IMR-90 (cell line): ENCODE results near the gene NAV1. TPM values are rescaled to one million over a fixed set of nuclear protein-coding genes. Genes with fewer than 3 reads are reported as not detected.

Source experiments
- ATAC-seq: fragments of 200-7000 bp; cut with Tn5 transposase; 2 replicates; pipeline ENCODE4 v1.9.1; 2020; ENCODE audit warnings: low read depth, mild to moderate bottlenecking, moderate library complexity
- BruUV-seq: library from RNA; stranded (reverse); fragments of 400-500 nt; replicated peaks from 2 replicates; lab custom pipeline; 2021; lab: Mats Ljungman, UMichigan
- CTCF ChIA-PET: fragments of 300-600 bp; formaldehyde crosslinking; extraction: SDS; loops from one replicate; lab custom pipeline; 2021; ENCODE audit warnings: antibody characterized with exemption; lab: Yijun Ruan, JAX
- POLR2A ChIA-PET: fragments of 300-600 bp; sonication (Branson Sonifier 250); formaldehyde crosslinking; loops from one replicate; lab custom pipeline; 2022; ENCODE audit warnings: antibody characterized with exemption; ENCODE audit not compliant: unreplicated experiment; lab: Charles Lee
- DNase-seq: peaks from one replicate; pipeline ENCODE4 v3.0.0; 2013
- H2AFZ ChIP-seq: replicated peaks from 2 replicates; pipeline ENCODE3; 2013; ENCODE audit warnings: low read length, mild to moderate bottlenecking; ENCODE audit not compliant: poor library complexity
- H2AK5ac ChIP-seq: 2 replicates; pipeline ENCODE4 v1.6.1; 2013; ENCODE audit warnings: low read depth, low read length, inconsistent platforms
- H2AK9ac ChIP-seq: replicated peaks from 2 replicates; pipeline ENCODE3; 2013; ENCODE audit warnings: mild to moderate bottlenecking, low read depth, low read length, moderate library complexity; ENCODE audit not compliant: poor library complexity
- H2BK120ac ChIP-seq: 2 replicates; pipeline ENCODE4 v1.6.1; 2013; ENCODE audit warnings: low read depth, low read length, inconsistent platforms
- H2BK15ac ChIP-seq: 3 replicates; pipeline ENCODE4 v1.6.1; 2013; ENCODE audit warnings: low read depth, low read length, inconsistent platforms
- H2BK20ac ChIP-seq: 2 replicates; pipeline ENCODE4 v1.6.1; 2013; ENCODE audit warnings: low read depth, mild to moderate bottlenecking, inconsistent platforms, low read length, moderate library complexity
- H2BK5ac ChIP-seq: 2 replicates; pipeline ENCODE4 v1.6.1; 2013; ENCODE audit warnings: mild to moderate bottlenecking, low read depth, low read length, inconsistent platforms; ENCODE audit not compliant: poor library complexity, severe bottlenecking
- H3K14ac ChIP-seq: replicated peaks from 2 replicates; pipeline ENCODE4 v1.6.1; 2013; ENCODE audit warnings: low read depth, low read length, inconsistent platforms
- H3K18ac ChIP-seq: 2 replicates; pipeline ENCODE4 v1.6.1; 2013; ENCODE audit warnings: low read depth, low read length, control low read depth
- H3K23ac ChIP-seq: 2 replicates; pipeline ENCODE4 v1.6.1; 2013; ENCODE audit warnings: low read depth, low read length, inconsistent platforms
- H3K27ac ChIP-seq: 2 replicates; pipeline ENCODE4 v1.5.1; 2013; ENCODE audit warnings: mild to moderate bottlenecking, control low read depth, low read length; ENCODE audit not compliant: insufficient read depth
- H3K27me3 ChIP-seq: 2 replicates; pipeline ENCODE4 v1.6.1; 2013; ENCODE audit warnings: low read length; ENCODE audit not compliant: control insufficient read depth, insufficient read depth
- H3K36me3 ChIP-seq: 2 replicates; pipeline ENCODE4 v1.6.1; 2013; ENCODE audit warnings: low read length, mixed read lengths; ENCODE audit not compliant: control insufficient read depth, insufficient read depth
- H3K4ac ChIP-seq: 2 replicates; pipeline ENCODE4 v1.6.1; 2013; ENCODE audit warnings: low read depth, low read length, inconsistent platforms
- H3K4me1 ChIP-seq: 2 replicates; pipeline ENCODE4 v1.6.1; 2013; ENCODE audit warnings: low read length, mixed read lengths; ENCODE audit not compliant: control insufficient read depth, insufficient read depth
- H3K4me2 ChIP-seq: 2 replicates; pipeline ENCODE4 v1.6.1; 2013; ENCODE audit warnings: low read depth, mild to moderate bottlenecking, control low read depth, low read length, moderate library complexity
- H3K4me3 ChIP-seq: 2 replicates; pipeline ENCODE4 v1.5.1; 2013; ENCODE audit warnings: low read depth, mild to moderate bottlenecking, control low read depth, low read length, moderate library complexity; ENCODE audit not compliant: insufficient read depth
- H3K56ac ChIP-seq: 2 replicates; pipeline ENCODE4 v1.6.1; 2013; ENCODE audit warnings: low read length, inconsistent platforms; ENCODE audit not compliant: insufficient read depth; ENCODE audit errors: extremely low read depth
- H3K79me1 ChIP-seq, 2 experiments: 2 replicates each; pipeline ENCODE4 v1.6.1; 2013; ENCODE audit warnings: low read length in 2 of 2, inconsistent platforms in 1 of 2, low read depth in 1 of 2
- H3K9ac ChIP-seq: 2 replicates; pipeline ENCODE4 v1.6.1; 2013; ENCODE audit warnings: low read depth, low read length, control low read depth
- H3K9me1 ChIP-seq: 2 replicates; pipeline ENCODE4 v1.6.1; 2013; ENCODE audit warnings: low read length, inconsistent platforms; ENCODE audit not compliant: insufficient read depth
- H3K9me3 ChIP-seq: 2 replicates; pipeline ENCODE4 v1.6.1; 2013; ENCODE audit warnings: low read length; ENCODE audit not compliant: control insufficient read depth, insufficient read depth
- H4K20me1 ChIP-seq: 2 replicates; pipeline ENCODE4 v1.6.1; 2013; ENCODE audit warnings: low read length, inconsistent platforms; ENCODE audit not compliant: insufficient read depth
- H4K5ac ChIP-seq: 2 replicates; pipeline ENCODE4 v1.6.1; 2013; ENCODE audit warnings: mild to moderate bottlenecking, low read depth, low read length, control low read depth
- H4K8ac ChIP-seq, 2 experiments: 2 replicates each; pipeline ENCODE4 v1.6.1; 2013; ENCODE audit warnings: low read depth in 2 of 2, low read length in 2 of 2, control low read depth in 1 of 2, inconsistent platforms in 1 of 2
- H4K91ac ChIP-seq: 2 replicates; pipeline ENCODE4 v1.6.1; 2013; ENCODE audit warnings: low read depth, low read length, inconsistent platforms; ENCODE audit not compliant: insufficient read depth
- FOS ChIP-seq: fragments of 150-350 bp; IDR thresholded peaks from 2 replicates; pipeline ENCODE4 v1.6.1; 2016; ENCODE audit warnings: low read depth, low read length
- RCOR1 ChIP-seq: IDR thresholded peaks from 2 replicates; pipeline ENCODE4 v1.6.1; 2012; ENCODE audit warnings: mild to moderate bottlenecking, low read length, improper control_type of control experiment; ENCODE audit not compliant: insufficient replicate concordance
- WGBS, 2 experiments: methylation state at CpG; one replicate each; pipeline versions ENCODE4 v1.1.5 to v1.1.7; 2013; ENCODE audit warnings: missing lambda C conversion rate in 2 of 2; ENCODE audit not compliant: insufficient read length in 1 of 2; ENCODE audit errors: extremely low coverage in 2 of 2; 5-methylcytosine and 5-hydroxymethylcytosine counted together
- dilution Hi-C: fragments of 300-500 bp; cut with HindIII; formaldehyde crosslinking; loops from one replicate; pipeline ENCODE4 v1.14.3; 2018; ENCODE audit warnings: low sequenced_read_pairs; ENCODE audit not compliant: unreplicated experiment
- in situ Hi-C: fragments of 300-500 bp; cut with MboI; formaldehyde crosslinking; loops from 3 replicates; pipeline ENCODE4 v1.14.3; 2019; ENCODE audit warnings: low sequenced_read_pairs, inconsistent platforms, mixed read lengths
- intact Hi-C: fragments of 100-400 bp; cut with micrococcal nuclease; formaldehyde crosslinking; loops from 2 replicates; pipeline ENCODE4 v1.10.0; 2022
- polyA plus RNA-seq, 3 experiments: library from polyadenylated mRNA; depleted of rRNA; stranded (reverse); fragments of >200 nt; gene quantifications; 2 replicates each; pipeline ENCODE4 v1.2.3, GENCODE V29; 2012; ENCODE audit warnings: low replicate concordance in 1 of 3
- total RNA-seq: library from RNA; depleted of rRNA; stranded (reverse); fragments of >200 nt; gene quantifications from 2 replicates; pipeline ENCODE4 v1.2.3, GENCODE V29; 2012

The NAV1 gene
- total and polyA plus RNA-seq, 2 of the 4 experiments (the other 2 are of a cell fraction): 14.0 to 23.1 TPM

GRCh38 chr1:201562257-201562656 is 23.3 kb downstream of the NAV1 start:
- H2AK9ac ChIP-seq: peak overlapping the region; percentile 92
- H3K27ac ChIP-seq: peak overlapping the region; percentile 82
- peak overlapping the region; percentile 23 for H4K5ac ChIP-seq
- peak; percentile 74 for ATAC-seq
- WGBS, 2 experiments: no CpG with 5 or more reads among the region's 4 CpGs
- DNase-seq: peak; percentile 96
- BruUV-seq: no TSS peak
- peaks cover 37% of the 10 kb centered on the region for H3K4me1 ChIP-seq
- H3K9ac ChIP-seq: peak overlapping the region; percentile 21
- H3K4me2 ChIP-seq: peak overlapping the region; percentile 11; the same call in 1 of the 2 replicates
- peak overlapping the region; percentile 98 for H2BK120ac ChIP-seq
- H2AFZ ChIP-seq: peak overlapping the region; percentile 64
- H3K36me3 ChIP-seq: no peaks in the 10 kb centered on the region; the same call in 1 of the 2 replicates
- intact Hi-C loops (loop anchor here (1.0 kb wide), 2 partner anchors 22 to 87 kb away; no protein-coding TSS in a partner anchor), dilution Hi-C loops (no loop called here), in situ Hi-C loops (loop anchor here (5.0 to 10.0 kb wide), 2 partner anchors 63 to 85 kb away; no protein-coding TSS in a partner anchor)
- no peaks in the 10 kb centered on the region for H3K27me3 ChIP-seq
- H3K18ac ChIP-seq: peak overlapping the region; percentile 99
- POLR2A ChIA-PET: interaction anchor here (1.0 to 1.2 kb wide), 2 partner anchors 40 to 87 kb away, joined by 4 to 9 read pairs; no protein-coding TSS in a partner anchor
- peak overlapping the region; percentile 60; the same call in 2 of the 3 replicates for H2BK15ac ChIP-seq
- H3K56ac ChIP-seq: peak overlapping the region; percentile 92
- peak overlapping the region; percentile 90 to 93 for H4K8ac ChIP-seq
- TF ChIP-seq FOS (peak; percentile 87; the same call in 1 of the 2 replicates), RCOR1 (no peak)
- H3K79me1 ChIP-seq: peaks cover 34 to 78% of the 10 kb centered on the region in 2 experiments
- H3K9me3 ChIP-seq: no peaks in the 10 kb centered on the region
- H3K14ac ChIP-seq: peak overlapping the region; percentile 97
- peak overlapping the region; percentile 100 for H2AK5ac ChIP-seq
- H4K20me1 ChIP-seq: peaks cover 11% of the 10 kb centered on the region
- H2BK20ac ChIP-seq: peak overlapping the region; percentile 97
- peak overlapping the region; percentile 99 for H2BK5ac ChIP-seq
- H4K91ac ChIP-seq: peak overlapping the region; percentile 99
- no peak overlapping the region for H3K4me3 ChIP-seq
- H3K23ac ChIP-seq: peak overlapping the region; percentile 97
- H3K4ac ChIP-seq: peak overlapping the region; percentile 97
- CTCF ChIA-PET: interaction anchor here (1.0 to 1.8 kb wide), 4 partner anchors 17 to 147 kb away, joined by 3 to 4 read pairs (median 4); no protein-coding TSS in a partner anchor
- peaks cover 25% of the 10 kb centered on the region for H3K9me1 ChIP-seq
